Measurements from ENCODE around the gene FAM118A.

The FAM118A gene

GRCh38 chr22:45295492-45295891 is 14.2 kb upstream of the FAM118A start:
- H3K27ac ChIP-seq = no peak overlapping the region
- TF ChIP-seq ZFX (IDR thresholded peaks at IDR 0.05; ENCODE audit: borderline replicate concordance) (no peak), CTCF (IDR thresholded peaks at IDR 0.05) (no peak)

GRCh38 chr22:45296628-45297297 is 13.0 kb upstream of the FAM118A start:
- H3K27ac ChIP-seq = no peak overlapping the region

GRCh38 chr22:45298934-45299505 is 10.7 kb upstream of the FAM118A start:
- H3K27ac ChIP-seq = no peak overlapping the region
- TF ChIP-seq CTCF (IDR thresholded peaks at IDR 0.05) = no peak

More at GRCh38 chr22:45296628-45297297, 13.0 kb upstream of the FAM118A start:
- TF ChIP-seq CTCF (IDR thresholded peaks at IDR 0.05) (no peak), ZFX (IDR thresholded peaks at IDR 0.05; ENCODE audit: borderline replicate concordance) (no peak)

GRCh38 chr22:45302751-45303150 is 7.0 kb upstream of the FAM118A start:
- H3K27ac ChIP-seq = no peak overlapping the region
- TF ChIP-seq ZFX (IDR thresholded peaks at IDR 0.05; ENCODE audit: borderline replicate concordance) = no peak
- no peak for TF ChIP-seq CTCF (IDR thresholded peaks at IDR 0.05)

- TF ChIP-seq CTCF (IDR thresholded peaks at IDR 0.05) (no peak), ZFX (IDR thresholded peaks at IDR 0.05; ENCODE audit: borderline replicate concordance) (no peak)
- H3K27ac ChIP-seq = no peak overlapping the region
Measured at GRCh38 chr22:45303181-45303580, 6.6 kb upstream of the FAM118A start.

GRCh38 chr22:45304971-45305370 is 4.8 kb upstream of the FAM118A start:
- TF ChIP-seq ZFX (IDR thresholded peaks at IDR 0.05; ENCODE audit: borderline replicate concordance) (no peak), CTCF (IDR thresholded peaks at IDR 0.05) (no peak)
- no peak overlapping the region for H3K27ac ChIP-seq

GRCh38 chr22:45305456-45306075 is 4.2 kb upstream of the FAM118A start:
- no peak for TF ChIP-seq ZFX (IDR thresholded peaks at IDR 0.05; ENCODE audit: borderline replicate concordance)
- TF ChIP-seq CTCF (IDR thresholded peaks at IDR 0.05) = no peak
- H3K27ac ChIP-seq = no peak overlapping the region
